ENCODE data around the gene GP5. TPM values are rescaled to one million over a fixed set of nuclear protein-coding genes. Genes with fewer than 3 reads are reported as not detected.

GP5 gene
- total and polyA plus RNA-seq, 9 of the 15 experiments (the other 6 are each of a cell fraction or from before 2014, with no cell fraction given) = 0.03 to 0.04 (median 0.04) TPM; not detected in 6

GRCh38 chr3:194395778-194396538 lies 3.1 kb downstream of the GP5 start (continued):
- TF ChIP-seq FOXJ3 (CRISPR knock-in tag; IDR thresholded peaks at IDR 0.05) (no peak; the same call in 1 of the 2 replicates), MTA3 (IDR thresholded peaks at IDR 0.05; ENCODE audit: borderline replicate concordance) (0 out of 2 replicates have a peak, but pooled peaks have one; percentile 20), MAZ (CRISPR knock-in tag; conservative IDR thresholded peaks at IDR 0.05 in 1 of 2, IDR thresholded peaks at IDR 0.05 in 1 of 2) (peak; percentile 60 to 80), RCOR1 (IDR thresholded peaks at IDR 0.05; ENCODE audit: borderline replicate concordance in 1 of 2, low read depth in 2 of 2, low read length in 2 of 2) (peak in 1 of 2 experiments; percentile 53; a peak in 1 of 4 replicates), ATF7 (IDR thresholded peaks at IDR 0.05) (0 out of 2 replicates have a peak, but pooled peaks have one; percentile 32), PKNOX1 (IDR thresholded peaks at IDR 0.05) (peak; percentile 59), MLLT1 (IDR thresholded peaks at IDR 0.05) (peak in 1 of 2 experiments; percentile 65; a peak in 1 of 4 replicates), TFAP4 (CRISPR knock-in tag; IDR thresholded peaks at IDR 0.05; ENCODE audit: borderline replicate concordance) (peak; percentile 42; the same call in 1 of the 2 replicates), DPF2 (IDR thresholded peaks at IDR 0.05) (peak; percentile 39; the same call in 1 of the 2 replicates), REST (IDR thresholded peaks at IDR 0.05; ENCODE audit: borderline replicate concordance) (0 out of 2 replicates have a peak, but pooled peaks have one; percentile 24), REST (CRISPR knock-in tag; IDR thresholded peaks at IDR 0.05; ENCODE audit: low read depth) (no peak)

Measured in K562 (cell line).